ENCODE data around the gene MAGOH.
"Not testable (repeated sequence)": the region's sequence is repeated elsewhere in the genome, so short reads cannot be mapped to it uniquely, and the experiment has no call there.

Gene MAGOH

GRCh38 chr1:53238197-53239155 is at the start of gene MAGOH:
TSS of gene MAGOH (minus strand) at chr1:53238518. CDS start at chr1:53238448, 70 bp downstream.
- peak; percentile 95 for DNase-seq (ENCODE audit: low read depth)

GRCh38 chr1:53286955-53287354 is 48.6 kb upstream of the MAGOH start:
- DNase-seq (ENCODE audit: low read depth): no peak

- DNase-seq (ENCODE audit: low read depth): no peak
These were observed 47.8 kb upstream of the MAGOH start for GRCh38 chr1:53285969-53286760.

GRCh38 chr1:53285546-53285945 is 47.2 kb upstream of the MAGOH start:
- no peak for DNase-seq (ENCODE audit: low read depth)

GRCh38 chr1:53284224-53285020 is 46.1 kb upstream of the MAGOH start:
- no peak for DNase-seq (ENCODE audit: low read depth)

- not testable (repeated sequence) for DNase-seq (ENCODE audit: low read depth)
These were observed 44.8 kb upstream of the MAGOH start for GRCh38 chr1:53283156-53283555.

GRCh38 chr1:53281133-53281532 is 42.8 kb upstream of the MAGOH start:
- no peak for DNase-seq (ENCODE audit: low read depth)

- no peak for DNase-seq (ENCODE audit: low read depth)
These were observed 42.2 kb upstream of the MAGOH start for GRCh38 chr1:53280496-53280895.

GRCh38 chr1:53279296-53280200 is 41.2 kb upstream of the MAGOH start:
- no peak for DNase-seq (ENCODE audit: low read depth)

- DNase-seq (ENCODE audit: low read depth): peak; percentile 45
These were observed 40.0 kb upstream of the MAGOH start for GRCh38 chr1:53278298-53278725.

- DNase-seq (ENCODE audit: low read depth): no peak
These were observed 39.0 kb upstream of the MAGOH start for GRCh38 chr1:53277326-53277725.

- DNase-seq (ENCODE audit: low read depth): no peak
These were observed 38.6 kb upstream of the MAGOH start for GRCh38 chr1:53276902-53277281.

GRCh38 chr1:53276153-53276901 is 38.0 kb upstream of the MAGOH start:
- no peak for DNase-seq (ENCODE audit: low read depth)

- DNase-seq (ENCODE audit: low read depth): no peak
These were observed 37.2 kb upstream of the MAGOH start for GRCh38 chr1:53275566-53275965.

GRCh38 chr1:53274541-53275185 is 36.3 kb upstream of the MAGOH start:
- no peak for DNase-seq (ENCODE audit: low read depth)

- DNase-seq (ENCODE audit: low read depth): no peak
These were observed 35.7 kb upstream of the MAGOH start for GRCh38 chr1:53274026-53274425.

- DNase-seq (ENCODE audit: low read depth): no peak
These were observed 35.2 kb upstream of the MAGOH start for GRCh38 chr1:53273526-53273925.

- no peak for DNase-seq (ENCODE audit: low read depth)
These were observed 34.0 kb upstream of the MAGOH start for GRCh38 chr1:53272349-53272748.

- DNase-seq (ENCODE audit: low read depth): no peak
These were observed 33.2 kb upstream of the MAGOH start for GRCh38 chr1:53271446-53272090.

Data from stimulated activated CD8-positive, alpha-beta memory T cell treated with anti-CD3 and anti-CD28 coated beads, Interleukin-15, amount 100 ng/mL, for 24 hours (primary cell).